GM21360 (cell line): Measurements from ENCODE around the gene SMAD1.
"Not testable (repeated sequence)": the region's sequence is repeated elsewhere in the genome, so short reads cannot be mapped to it uniquely, and the experiment has no call there.

Source experiments
- ATAC-seq: cut with Tn5 transposase; IDR thresholded peaks from one replicate; pipeline ENCODE4 v1.9.1; 2021; ENCODE audit warnings: mild to moderate bottlenecking, moderate library complexity; ENCODE audit not compliant: unreplicated experiment

Gene SMAD1

DNA sequence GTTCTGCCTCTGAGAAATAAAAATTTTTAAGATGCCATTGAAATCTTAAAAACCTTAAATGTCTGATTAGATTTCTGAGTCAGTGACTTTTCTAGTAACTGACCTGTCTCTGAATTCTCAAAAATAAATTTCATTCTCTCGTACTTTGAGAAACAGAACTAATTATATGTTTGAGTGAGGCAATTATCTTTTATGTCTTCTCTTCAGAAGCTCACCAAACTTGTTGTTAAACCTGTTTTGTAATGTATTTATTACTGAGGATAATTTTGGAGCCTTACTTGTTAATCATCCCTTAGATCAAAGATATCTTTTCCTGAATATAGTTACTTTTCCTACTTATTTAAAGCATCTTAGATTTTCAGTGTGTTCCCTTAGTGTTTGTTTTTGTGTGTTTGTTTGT is 73.0 kb downstream of the SMAD1 start:
- ATAC-seq, result no peak

DNA sequence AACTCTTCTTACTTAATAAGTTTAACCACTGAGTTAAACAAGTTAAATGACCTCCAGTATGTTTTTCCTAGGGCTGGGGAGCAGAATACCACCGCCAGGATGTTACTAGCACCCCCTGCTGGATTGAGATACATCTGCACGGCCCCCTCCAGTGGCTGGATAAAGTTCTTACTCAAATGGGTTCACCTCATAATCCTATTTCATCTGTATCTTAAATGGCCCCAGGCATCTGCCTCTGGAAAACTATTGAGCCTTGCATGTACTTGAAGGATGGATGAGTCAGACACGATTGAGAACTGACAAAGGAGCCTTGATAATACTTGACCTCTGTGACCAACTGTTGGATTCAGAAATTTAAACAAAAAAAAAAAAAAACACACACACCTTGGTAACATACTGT is 76.1 kb downstream of the SMAD1 start:
- ATAC-seq, result peak; percentile 60

DNA sequence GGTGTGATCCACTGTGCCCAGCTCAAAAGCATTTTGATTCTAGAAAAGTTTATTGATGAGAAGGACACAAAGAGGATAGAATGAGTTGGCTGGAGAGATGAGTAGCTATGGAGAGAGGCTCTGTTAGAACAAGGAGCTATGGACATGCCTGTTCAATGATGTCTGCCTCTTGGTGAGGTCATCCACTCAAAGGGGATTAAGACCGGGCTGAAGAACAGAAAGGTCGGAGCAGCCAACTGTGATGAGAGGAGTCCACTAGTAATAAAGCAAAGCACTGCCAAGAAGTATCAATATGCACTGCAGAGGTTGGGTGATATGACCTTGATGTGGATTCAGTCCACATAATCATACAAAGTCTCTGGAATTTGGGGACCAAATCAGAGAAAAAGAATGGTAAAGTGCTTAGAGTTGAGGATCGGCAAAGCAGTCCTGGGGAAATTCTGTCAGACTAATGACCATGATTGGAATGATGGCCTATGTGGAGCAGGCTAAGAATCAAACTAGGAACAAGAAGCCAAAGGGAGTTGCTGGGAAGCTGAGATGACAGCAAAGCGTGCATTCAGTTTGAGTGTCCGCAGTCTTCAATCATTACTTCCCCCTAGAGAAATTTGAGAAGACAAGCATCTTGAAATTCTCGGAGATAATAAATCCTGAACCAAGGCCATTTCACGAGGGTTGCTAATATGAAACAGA is 81.8 kb downstream of the SMAD1 start:
- no peak for ATAC-seq

DNA sequence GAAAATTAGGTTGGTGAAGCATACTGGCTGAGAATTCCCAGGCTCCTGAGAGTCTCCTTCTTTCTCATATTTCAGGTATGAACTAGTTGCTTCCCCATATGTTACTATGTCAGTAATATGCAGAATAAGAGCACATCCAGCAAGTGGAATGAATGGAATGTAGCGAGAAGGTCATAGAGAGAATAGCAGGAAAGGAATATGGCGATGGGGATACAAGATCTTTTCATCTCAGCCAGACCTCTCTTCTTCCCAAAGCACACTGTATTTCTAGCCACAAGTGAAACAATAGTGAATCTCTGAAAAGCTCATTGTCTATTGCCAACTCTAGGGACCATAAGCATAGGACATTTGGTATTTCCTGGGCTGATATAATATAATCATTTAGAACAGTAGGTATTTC is 82.9 kb downstream of the SMAD1 start:
- ATAC-seq, result no peak

DNA sequence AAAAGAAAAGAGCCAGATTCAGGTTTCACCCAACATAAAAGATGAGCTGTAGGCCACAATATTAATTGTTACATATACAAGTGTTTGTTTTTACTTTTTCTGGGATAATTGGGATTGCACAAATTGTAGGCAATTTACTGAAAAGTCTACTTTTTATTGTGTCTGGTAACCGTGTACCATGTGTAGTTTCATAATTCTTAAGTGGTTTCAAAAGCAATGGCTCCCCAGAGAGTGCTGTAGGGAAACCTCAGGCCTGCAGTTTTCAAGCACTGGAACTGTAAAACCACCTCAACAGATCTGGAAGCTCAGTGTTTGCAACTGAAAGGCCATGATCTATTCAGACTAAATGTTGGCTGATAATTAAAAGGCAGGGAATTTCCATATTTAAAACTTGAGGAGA is 83.7 kb downstream of the SMAD1 start:
- peak; percentile 64 for ATAC-seq

DNA sequence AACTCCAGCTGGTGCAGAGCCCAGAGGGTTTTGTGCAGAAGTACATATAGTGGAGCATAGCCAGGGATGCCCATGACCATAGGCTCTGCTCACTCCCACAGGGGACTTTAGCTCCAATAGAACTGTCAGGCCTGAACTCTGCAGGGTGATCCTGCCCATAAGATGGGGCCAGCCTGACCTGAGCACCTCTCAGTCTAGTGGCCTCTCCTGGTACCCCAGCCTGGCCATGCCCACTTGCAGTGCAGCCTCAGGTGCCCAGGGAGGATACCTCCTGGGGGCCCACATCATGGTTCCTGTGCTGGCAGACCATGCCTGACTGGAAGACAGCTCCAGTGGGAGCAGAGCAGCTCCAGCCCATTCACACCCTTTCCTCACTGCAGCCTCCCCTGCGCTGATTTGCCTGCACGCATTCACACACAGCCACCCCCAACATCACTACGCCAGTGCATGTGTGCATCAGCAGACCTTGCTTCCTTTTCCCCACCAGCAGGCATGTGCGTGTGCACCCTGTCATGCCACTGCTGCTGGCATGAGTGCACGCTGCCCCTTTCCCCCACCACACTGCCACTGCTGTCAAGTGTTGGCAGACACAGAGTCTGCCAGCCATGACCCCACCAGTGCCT is 84.5 kb downstream of the SMAD1 start:
- no peak for ATAC-seq

DNA sequence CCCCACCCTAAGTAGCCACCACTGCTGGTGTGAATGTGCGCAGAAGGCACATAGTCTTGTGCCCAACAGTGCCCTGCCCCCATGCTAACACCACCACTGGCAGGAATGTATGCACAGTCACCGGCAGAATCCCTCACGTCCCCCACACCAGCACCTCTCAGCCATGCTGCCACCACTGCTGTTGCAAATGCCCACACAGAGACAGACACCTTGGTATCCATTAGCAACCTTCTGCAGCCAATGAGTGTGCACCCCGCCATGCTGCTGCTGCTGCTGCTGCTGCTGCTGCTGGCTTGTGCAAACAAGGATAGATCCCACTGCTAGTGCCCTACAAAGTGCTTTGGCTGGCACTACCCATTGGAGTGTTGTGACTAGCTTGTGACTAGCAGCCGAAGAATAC is 85.1 kb downstream of the SMAD1 start:
- ATAC-seq, result no peak

DNA sequence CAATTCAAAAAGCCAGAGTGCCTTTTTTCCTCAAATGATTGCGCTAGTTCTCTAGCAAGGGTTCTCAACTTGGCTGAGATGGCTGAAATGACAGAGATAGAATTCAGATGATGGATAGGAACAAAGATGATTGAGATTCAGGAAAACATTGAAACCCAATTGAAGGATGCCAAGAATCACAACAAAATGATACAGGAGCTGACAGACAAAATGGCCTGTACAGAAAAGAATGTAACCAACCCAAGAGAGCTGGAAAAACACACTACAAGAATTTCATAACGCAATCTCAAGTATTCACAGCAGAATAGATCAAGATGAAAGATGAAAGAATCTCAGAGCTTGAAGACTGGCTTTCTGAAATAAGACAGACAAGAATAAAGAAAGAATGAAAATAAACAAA is 85.9 kb downstream of the SMAD1 start:
- no peak for ATAC-seq

DNA sequence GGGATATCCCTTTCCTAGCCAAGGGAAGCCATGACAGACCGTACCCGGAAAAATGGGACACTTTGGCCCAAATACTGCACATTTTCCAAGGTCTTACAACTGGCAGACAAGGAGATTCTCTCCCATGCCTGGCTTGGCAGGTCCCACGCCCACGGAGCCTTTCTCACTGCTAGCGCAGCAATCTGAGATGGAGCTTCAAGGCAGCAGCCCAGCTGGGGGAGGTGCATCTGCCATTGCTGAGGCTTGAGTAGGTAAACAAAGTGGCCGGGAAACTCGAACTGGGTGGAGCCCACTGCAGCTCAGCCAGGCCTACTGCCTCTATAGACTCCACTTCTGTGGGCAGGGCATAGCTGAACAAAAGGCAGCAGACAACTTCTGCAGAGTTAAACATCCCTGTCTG is 92.9 kb downstream of the SMAD1 start:
- not testable (repeated sequence) for ATAC-seq

DNA sequence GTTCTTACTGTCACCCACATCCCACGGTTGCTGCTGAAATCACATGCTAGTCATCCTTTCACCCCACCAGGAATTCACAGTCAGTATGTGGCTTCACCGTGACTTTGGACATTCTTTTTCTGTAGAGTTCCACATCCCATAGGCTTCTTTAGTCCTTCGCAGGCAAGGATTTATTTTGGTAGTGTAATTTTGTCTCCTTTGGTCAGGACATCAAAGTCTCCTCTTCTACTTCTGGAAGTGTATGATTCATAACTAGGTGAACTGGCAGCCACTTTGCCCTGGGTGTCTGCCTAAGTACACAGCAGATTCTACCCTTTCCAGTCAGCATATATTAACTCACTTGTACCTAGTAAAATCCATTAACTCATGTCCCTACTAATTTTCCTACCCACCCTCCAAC is 99.3 kb downstream of the SMAD1 start:
- ATAC-seq, result no peak

DNA sequence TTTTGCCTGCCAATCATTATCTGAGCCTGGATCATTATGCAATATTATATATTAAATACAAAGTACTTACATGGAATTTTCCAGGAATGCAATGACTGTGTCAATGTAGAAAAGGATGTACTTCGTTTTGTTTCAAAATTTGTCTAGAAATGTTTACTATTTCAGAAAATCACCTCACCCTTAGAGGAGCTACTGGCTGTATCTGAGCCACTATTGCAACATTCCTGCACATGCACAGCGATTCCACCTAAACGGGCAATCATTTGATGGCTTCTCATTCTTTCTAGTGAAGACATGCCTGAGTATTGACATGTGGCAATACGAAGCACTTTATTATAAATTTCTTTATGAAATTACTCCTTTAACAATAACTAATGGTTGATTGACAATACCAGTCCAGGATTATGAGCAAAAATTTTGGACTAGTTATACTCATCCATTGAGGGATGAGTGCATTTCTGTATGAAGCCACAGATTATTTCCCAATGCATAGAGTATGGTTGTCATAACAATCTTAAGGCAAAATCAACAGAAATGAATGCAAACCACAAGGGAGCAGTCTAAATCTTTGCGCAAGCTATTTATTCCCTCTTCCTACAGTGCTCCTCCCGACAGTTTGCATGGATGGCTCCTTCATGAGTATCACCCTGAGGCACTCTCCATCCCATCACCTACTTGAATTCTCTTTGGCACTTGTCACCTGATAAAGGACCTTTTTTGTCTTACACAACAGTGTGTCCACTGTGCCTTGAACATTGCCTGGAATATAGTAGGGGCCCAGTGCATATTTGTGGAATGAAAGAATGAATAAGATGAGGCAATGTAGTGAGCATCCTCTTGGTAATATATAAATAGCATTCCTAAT is 101.8 kb downstream of the SMAD1 start:
- ATAC-seq, result no peak

DNA sequence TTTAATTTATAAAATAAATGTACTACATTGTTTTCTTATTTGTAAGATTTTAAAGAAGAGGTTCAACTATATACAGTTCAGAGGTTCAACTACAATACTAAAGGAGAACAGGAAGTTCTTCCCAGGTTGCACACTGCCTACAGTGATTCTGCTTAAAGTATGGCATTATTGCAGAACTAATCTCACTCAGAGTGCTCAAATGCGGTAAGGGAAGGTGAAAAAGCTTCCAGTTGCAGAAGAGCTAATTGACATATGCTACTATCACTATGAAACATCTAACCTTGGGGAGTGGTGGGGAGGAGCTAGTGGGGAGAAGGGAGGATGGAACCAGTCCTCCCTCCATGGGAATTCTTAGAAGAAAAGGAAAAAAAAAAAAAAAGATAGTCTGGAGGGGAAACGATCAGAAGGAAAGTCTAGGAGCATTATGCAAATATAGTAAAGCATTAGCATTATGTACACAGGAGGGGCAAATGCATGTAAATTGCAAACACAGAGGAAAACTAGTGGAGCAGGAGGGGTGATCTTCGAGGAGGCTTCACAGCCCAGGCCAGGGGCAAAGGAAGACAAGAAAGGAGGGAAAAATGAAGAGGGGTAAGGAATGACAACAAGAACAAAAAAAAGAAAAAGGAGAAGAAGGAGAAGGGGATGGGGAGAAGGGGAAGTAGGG is 105.6 kb downstream of the SMAD1 start:
- ATAC-seq, result no peak

DNA sequence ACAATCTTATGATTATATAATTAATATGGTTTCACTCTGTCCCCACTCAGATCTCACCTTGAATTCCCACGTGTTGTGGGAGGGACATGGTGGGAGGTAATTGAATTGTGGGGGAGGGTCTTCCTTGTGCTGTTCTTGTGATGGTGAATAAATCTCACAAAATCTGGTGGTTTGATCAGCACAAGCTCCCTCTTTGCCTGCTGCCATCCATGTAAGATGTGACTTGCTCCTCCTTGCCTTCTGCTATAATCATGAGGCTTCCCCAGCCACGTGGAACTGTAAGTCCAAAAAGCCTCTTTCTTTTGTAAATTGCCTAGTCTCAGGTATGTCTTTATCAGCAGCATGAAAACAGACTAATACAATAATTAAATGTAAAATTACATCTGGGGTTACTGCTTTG is 107.7 kb downstream of the SMAD1 start:
- not testable (repeated sequence) for ATAC-seq

DNA sequence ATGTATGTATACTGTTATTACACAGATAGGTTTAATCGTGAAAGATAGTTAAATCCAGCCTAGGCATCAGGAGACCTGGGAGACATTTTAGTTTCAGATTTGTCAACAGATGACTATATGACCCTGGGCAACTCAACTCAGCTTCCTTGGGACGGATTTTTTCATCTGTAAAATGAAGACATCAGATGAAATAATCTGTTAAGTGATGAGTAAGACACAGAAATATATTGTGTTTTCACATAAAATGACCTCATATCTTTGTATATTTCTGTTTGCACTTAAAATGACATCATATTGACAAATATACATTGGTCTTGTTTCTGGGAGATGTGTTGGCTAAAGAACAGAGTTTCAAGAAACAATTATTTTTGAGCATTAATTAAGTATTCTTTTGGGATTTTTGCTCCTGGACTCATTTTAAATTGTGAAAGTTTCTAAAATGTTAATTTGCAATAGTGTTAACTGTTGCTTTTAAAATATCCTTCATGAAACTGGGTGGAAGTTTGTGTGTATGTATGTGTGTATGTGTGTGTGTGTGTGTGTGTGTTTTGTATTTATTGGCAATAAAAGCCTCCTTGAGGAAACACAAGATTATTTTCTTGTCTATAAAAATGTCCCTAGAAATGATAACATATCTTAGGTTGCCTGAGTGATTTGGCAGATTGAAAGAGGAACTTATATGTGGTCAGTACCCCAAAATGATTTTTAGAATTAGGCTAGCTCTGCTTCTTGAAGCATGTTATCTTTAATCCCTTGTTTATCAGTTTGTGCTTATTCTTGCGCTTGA is 108.5 kb downstream of the SMAD1 start:
- ATAC-seq, result no peak

DNA sequence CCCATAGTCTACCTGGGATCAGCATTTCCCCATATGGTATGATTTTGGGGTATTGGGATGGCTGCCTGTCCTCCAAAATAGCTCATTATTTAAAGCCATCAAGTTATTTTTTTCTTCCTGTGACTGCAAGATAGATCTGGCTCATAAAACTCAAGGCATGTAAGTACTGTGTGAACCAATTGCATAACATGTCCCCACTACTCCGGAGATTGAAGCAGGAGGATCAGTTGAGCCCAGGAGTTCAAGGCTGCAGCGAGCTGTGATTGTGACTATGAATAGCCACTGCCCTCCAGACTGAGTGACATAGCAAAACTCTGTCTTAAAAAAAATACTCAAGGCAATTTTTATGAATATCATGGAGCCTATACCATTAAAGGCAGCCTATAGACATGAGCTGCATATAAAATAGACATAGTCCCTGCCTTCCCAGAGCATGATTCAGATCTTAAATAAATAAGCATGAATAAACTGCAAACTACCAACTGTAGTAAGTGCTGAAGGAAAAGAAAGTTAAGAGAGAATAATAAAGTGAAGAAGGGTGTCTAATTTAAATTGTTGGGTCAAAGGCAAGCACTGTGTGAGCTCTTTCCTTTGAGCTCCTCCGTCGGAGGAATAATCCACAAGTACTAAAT is 120.6 kb downstream of the SMAD1 start:
- no peak for ATAC-seq

DNA sequence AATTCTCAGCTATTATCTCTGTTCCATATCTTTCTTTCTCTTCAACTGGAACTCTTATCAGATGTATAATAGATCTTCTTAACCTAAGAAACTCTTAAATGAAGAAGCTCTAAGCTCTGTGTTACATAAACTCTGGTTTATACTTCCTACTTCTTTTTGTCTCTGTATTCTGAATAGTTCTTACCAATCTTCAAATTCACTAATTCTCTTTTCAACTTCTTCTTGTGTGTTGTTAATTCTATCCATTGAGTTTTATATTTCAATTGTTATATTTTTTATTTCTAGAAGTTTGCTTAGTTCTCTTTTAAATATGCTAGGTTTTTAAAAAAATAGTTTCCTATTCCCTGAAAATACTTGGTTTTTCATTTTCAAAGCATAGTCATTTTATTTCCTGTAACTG is 124.3 kb downstream of the SMAD1 start:
- ATAC-seq, result no peak
